H1 (cell line): ENCODE results near the gene LTBR. TPM values are rescaled to one million over a fixed set of nuclear protein-coding genes. Genes with fewer than 3 reads are reported as not detected.

ENCODE experiments used
- CTCF ChIA-PET: fragments of 300-600 bp; sonication (Branson Sonifier 250); formaldehyde crosslinking; loops from one replicate; lab custom pipeline; 2021; ENCODE audit not compliant: partially characterized antibody; lab: Charles Lee
- POLR2A ChIA-PET: fragments of 300-600 bp; sonication (Branson Sonifier 250); formaldehyde crosslinking; loops from one replicate; lab custom pipeline; 2021; ENCODE audit warnings: inconsistent platforms; ENCODE audit not compliant: partially characterized antibody; lab: Charles Lee
- DNase-seq, 2 experiments: peaks; one replicate each; pipeline versions ENCODE4 v3.0.0 to v3.0.0-alpha.2; 2010 to 2022; ENCODE audit warnings: low spot score in 2 of 2, low read depth in 1 of 2, mixed read lengths in 1 of 2
- FAIRE-seq: peaks from 2 replicates; lab custom pipeline; 2011; peaks lifted over from hg19 to GRCh38; lab: Jason Lieb, UNC
- H2AFZ ChIP-seq: 2 replicates; pipeline ENCODE4 v1.8.1; 2012; ENCODE audit warnings: low read length, inconsistent platforms
- H2AK5ac ChIP-seq: 2 replicates; pipeline ENCODE4 v1.6.1; 2013; ENCODE audit warnings: low read depth, low read length
- H2BK120ac ChIP-seq: replicated peaks from 2 replicates; pipeline ENCODE3; 2013; ENCODE audit warnings: low read depth, low read length, inconsistent platforms
- H2BK12ac ChIP-seq: 2 replicates; pipeline ENCODE4 v1.6.1; 2013; ENCODE audit warnings: low read depth, low read length
- H2BK15ac ChIP-seq: 2 replicates; pipeline ENCODE4 v1.6.1; 2013; ENCODE audit warnings: low read length
- H2BK20ac ChIP-seq: 2 replicates; pipeline ENCODE4 v1.6.1; 2013; ENCODE audit warnings: low read length
- H2BK5ac ChIP-seq: 2 replicates; pipeline ENCODE4 v1.6.1; 2013; ENCODE audit warnings: low read depth, low read length
- H3K14ac ChIP-seq: 2 replicates; pipeline ENCODE4 v1.6.1; 2013; ENCODE audit warnings: inconsistent platforms; ENCODE audit not compliant: insufficient read length
- H3K18ac ChIP-seq: 2 replicates; pipeline ENCODE4 v1.6.1; 2013; ENCODE audit warnings: low read length; ENCODE audit errors: extremely low read depth
- H3K23ac ChIP-seq: 2 replicates; pipeline ENCODE4 v1.6.1; 2013; ENCODE audit warnings: inconsistent platforms; ENCODE audit not compliant: insufficient read length
- H3K23me2 ChIP-seq: 2 replicates; pipeline ENCODE4 v1.6.1; 2013; ENCODE audit warnings: low read depth, low read length
- H3K27ac ChIP-seq: 2 replicates; pipeline ENCODE4 v1.6.1; 2011; ENCODE audit warnings: low read depth, low read length, inconsistent platforms
- H3K27me3 ChIP-seq, 4 experiments: replicated peaks in 1 of 4; 1 replicate in 1 of 4; 2 replicates in 3 of 4; pipeline versions ENCODE4 v1.6.1 to v1.8.1; 2011 to 2013; ENCODE audit warnings: low read length in 3 of 4, mild to moderate bottlenecking in 3 of 4, inconsistent platforms in 2 of 4, mixed read lengths in 2 of 4, moderate library complexity in 1 of 4; ENCODE audit not compliant: control insufficient read depth in 3 of 4, insufficient read depth in 3 of 4; ENCODE audit errors: extremely low read depth in 1 of 4
- H3K36me3 ChIP-seq, 4 experiments: 2 replicates each; pipeline versions ENCODE4 v1.6.1 to v1.8.1; 2011 to 2013; ENCODE audit warnings: mild to moderate bottlenecking in 4 of 4, low read length in 3 of 4, moderate library complexity in 2 of 4, control low read depth in 1 of 4, inconsistent platforms in 1 of 4; ENCODE audit not compliant: insufficient read depth in 4 of 4, control insufficient read depth in 2 of 4
- H3K4ac ChIP-seq: replicated peaks from 2 replicates; pipeline ENCODE3; 2013; ENCODE audit warnings: low read length, low read depth, mixed read lengths, inconsistent platforms; ENCODE audit not compliant: insufficient read length
- H3K4me1 ChIP-seq, 4 experiments: replicated peaks in 1 of 4; 1 replicate in 1 of 4; 2 replicates in 3 of 4; pipeline versions ENCODE4 v1.6.1 to v1.8.1; 2011 to 2013; ENCODE audit warnings: low read length in 3 of 4, inconsistent platforms in 2 of 4, mixed read lengths in 1 of 4; ENCODE audit not compliant: insufficient read depth in 4 of 4, control insufficient read depth in 3 of 4
- H3K4me2 ChIP-seq, 2 experiments: 2 replicates each; pipeline versions ENCODE4 v1.6.1 to v1.8.1; 2011 to 2013; ENCODE audit warnings: low read depth in 2 of 2, low read length in 2 of 2, control low read depth in 1 of 2, inconsistent platforms in 1 of 2, mild to moderate bottlenecking in 1 of 2; ENCODE audit not compliant: insufficient read depth in 1 of 2
- H3K4me3 ChIP-seq, 4 experiments: fragments of 200-600, 300-600 bp in 1 of 4; sonication (generic), shearing (Covaris generic), sonication (Bioruptor Twin) in 1 of 4; 2 replicates each; pipeline versions ENCODE4 v1.5.1 to v1.8.1; 2011 to 2016; ENCODE audit warnings: low read length in 4 of 4, low read depth in 3 of 4, control low read depth in 2 of 4, inconsistent platforms in 2 of 4, mild to moderate bottlenecking in 2 of 4, mixed read lengths in 1 of 4, moderate library complexity in 1 of 4; ENCODE audit not compliant: insufficient read depth in 2 of 4; ENCODE audit errors: extremely low read depth in 1 of 4
- H3K56ac ChIP-seq: replicated peaks from 2 replicates; pipeline ENCODE3; 2013; ENCODE audit warnings: low read depth, mild to moderate bottlenecking, mixed read lengths, low read length, inconsistent platforms; ENCODE audit not compliant: insufficient read length
- H3K79me1 ChIP-seq: 2 replicates; pipeline ENCODE4 v1.6.1; 2013; ENCODE audit warnings: low read depth, low read length, control low read depth
- H3K79me2 ChIP-seq, 2 experiments: 2 replicates each; pipeline versions ENCODE4 v1.6.1 to v1.8.1; 2012 to 2013; ENCODE audit warnings: low read length in 2 of 2, mild to moderate bottlenecking in 2 of 2, inconsistent platforms in 1 of 2; ENCODE audit not compliant: insufficient read depth in 2 of 2, control insufficient read depth in 1 of 2
- H3K9ac ChIP-seq, 4 experiments: replicated peaks in 1 of 4; 1 replicate in 1 of 4; 2 replicates in 3 of 4; pipeline versions ENCODE4 v1.6.1 to v1.8.1; 2011 to 2013; ENCODE audit warnings: low read depth in 3 of 4, low read length in 3 of 4, control low read depth in 2 of 4, mild to moderate bottlenecking in 2 of 4, moderate library complexity in 2 of 4, inconsistent platforms in 1 of 4; ENCODE audit errors: extremely low read depth in 1 of 4
- H3K9me3 ChIP-seq, 2 experiments: 2 replicates each; pipeline versions ENCODE4 v1.6.1 to v1.8.1; 2012 to 2013; ENCODE audit warnings: mild to moderate bottlenecking in 2 of 2, moderate library complexity in 2 of 2, control low read depth in 1 of 2, inconsistent platforms in 1 of 2, low read depth in 1 of 2, low read length in 1 of 2, mixed read lengths in 1 of 2; ENCODE audit not compliant: insufficient read depth in 2 of 2
- H4K20me1 ChIP-seq, 2 experiments: replicated peaks in 1 of 2; 2 replicates each; pipeline versions ENCODE3 to v1.8.1; 2011 to 2013; ENCODE audit warnings: inconsistent platforms in 2 of 2, low read length in 2 of 2, mild to moderate bottlenecking in 1 of 2; ENCODE audit not compliant: insufficient read depth in 2 of 2, control insufficient read depth in 1 of 2
- H4K5ac ChIP-seq: 2 replicates; pipeline ENCODE4 v1.6.1; 2013; ENCODE audit warnings: low read length, low read depth, mixed read lengths, inconsistent platforms; ENCODE audit not compliant: insufficient read length
- H4K8ac ChIP-seq: 2 replicates; pipeline ENCODE4 v1.8.0; 2013; ENCODE audit warnings: mild to moderate bottlenecking, moderate library complexity, low read length, inconsistent platforms; ENCODE audit not compliant: insufficient read depth; ENCODE audit errors: extremely low read depth
- H4K91ac ChIP-seq: replicated peaks from 2 replicates; pipeline ENCODE3; 2013; ENCODE audit warnings: low read length, mixed read lengths, inconsistent platforms; ENCODE audit not compliant: insufficient read length
- CREB1 ChIP-seq: IDR thresholded peaks from 2 replicates; pipeline ENCODE4 v1.6.1; 2012; ENCODE audit warnings: inconsistent platforms
- CTBP2 ChIP-seq: IDR thresholded peaks from 2 replicates; pipeline ENCODE4 v1.7.0; 2011; ENCODE audit warnings: borderline replicate concordance, mild to moderate bottlenecking, moderate library complexity, mixed read lengths, low read length; ENCODE audit not compliant: insufficient read depth, insufficient read length
- HDAC6 ChIP-seq: IDR thresholded peaks from one replicate; pipeline ENCODE4 v1.7.1; 2012; ENCODE audit warnings: low read depth, mild to moderate bottlenecking, inconsistent platforms, low read length, moderate library complexity
- MAFK ChIP-seq: IDR thresholded peaks from 2 replicates; pipeline ENCODE4 v1.6.1; 2012; ENCODE audit warnings: low read depth, mild to moderate bottlenecking, improper control_type of control experiment, low read length
- PHF8 ChIP-seq: fragments of 200-600 bp; sonication (generic); conservative IDR thresholded peaks from 2 replicates; pipeline ENCODE4 v1.7.1; 2012; ENCODE audit warnings: low read depth, mild to moderate bottlenecking, inconsistent platforms, low read length, moderate library complexity
- RXRA ChIP-seq: IDR thresholded peaks from 2 replicates; pipeline ENCODE4 v1.6.1; 2011; ENCODE audit warnings: low read depth, mild to moderate bottlenecking, low read length, moderate library complexity; ENCODE audit not compliant: insufficient read depth
- SIRT6 ChIP-seq: IDR thresholded peaks from one replicate; pipeline ENCODE4 v1.7.1; 2012; ENCODE audit warnings: low read length, inconsistent platforms
- SP2 ChIP-seq: IDR thresholded peaks from 2 replicates; pipeline ENCODE4 v1.6.1; 2012; ENCODE audit warnings: mild to moderate bottlenecking, low read length, inconsistent platforms
- SRF ChIP-seq: IDR thresholded peaks from 2 replicates; pipeline ENCODE4 v1.6.1; 2011; ENCODE audit warnings: mild to moderate bottlenecking, low read depth, low read length, moderate library complexity
- TBP ChIP-seq: IDR thresholded peaks from 2 replicates; pipeline ENCODE4 v1.6.1; 2011; ENCODE audit warnings: low read depth, low read length, improper control_type of control experiment
- WGBS, 2 experiments: shearing (Covaris generic) in 1 of 2; methylation state at CpG; one replicate each; pipeline versions ENCODE4 v1.1.6 to v1.1.7; 2013 to 2015; ENCODE audit warnings: low lambda C conversion rate in 2 of 2, mixed read lengths in 2 of 2, inconsistent platforms in 1 of 2, low coverage in 1 of 2, missing lambda C conversion rate in 1 of 2; ENCODE audit not compliant: insufficient replicate concordance in 2 of 2, insufficient coverage in 1 of 2, insufficient read length in 1 of 2; ENCODE audit errors: extremely low coverage in 1 of 2, missing lambda C conversion rate in 1 of 2; 5-methylcytosine and 5-hydroxymethylcytosine counted together
- polyA plus RNA-seq, 7 experiments: library from polyadenylated mRNA; depleted of rRNA in 3 of 7; stranded (reverse) in 5 of 7; unstranded in 2 of 7; fragments of >200 nt in 5 of 7; fragments of 200-250 nt in 2 of 7; gene quantifications; 1 replicate in 5 of 7; 2 replicates in 1 of 7; 4 replicates in 1 of 7; pipeline versions ENCODE4 v1.2.1 to v1.2.3, GENCODE V29; 2011 to 2013; ENCODE audit warnings: missing spikeins in 2 of 7, mixed read lengths in 2 of 7
- total RNA-seq: library from RNA; stranded (reverse); fragmentation: NEBNext Ultra II Directional; extraction: Animal tissue kit (Norgen Biotek cat#: 25700); gene quantifications from 2 replicates; pipeline ENCODE4 v1.2.1, GENCODE V29; 2021
- TF ChIP-seq, protein P1 (sequence below): IDR thresholded peaks from 2 replicates; pipeline ENCODE4 v1.6.1; 2012; ENCODE audit warnings: low read length, inconsistent platforms

LTBR gene
- total and polyA plus RNA-seq, 2 of the 8 experiments (the other 6 are each of a cell fraction or from before 2014, with no cell fraction given) = 5.1 to 6.3 TPM

- Histone ChIP-seq H3K36me3 (no peaks in the 10 kb centered on the region), H2BK15ac (no peak overlapping the region), H3K9me3 (no peaks in the 10 kb centered on the region), H3K14ac (no peak overlapping the region), H3K79me2 (no peaks in the 10 kb centered on the region), H4K5ac (no peak overlapping the region), H3K9ac (no peak overlapping the region), H3K4me2 (no peak overlapping the region), H4K20me1 (no peaks in the 10 kb centered on the region), H3K79me1 (no peaks in the 10 kb centered on the region), H2BK120ac (no peak overlapping the region), H3K4me3 (no peak overlapping the region), H2AK5ac (no peak overlapping the region), H3K18ac (no peak overlapping the region), H2AFZ (0 out of 2 replicates have a peak overlapping the region, but pooled peaks have one; percentile 0), H4K8ac (no peak overlapping the region), H2BK5ac (no peak overlapping the region), H3K4ac (no peak overlapping the region), H3K4me1 (peaks cover 0 to 8% (median under 1%) of the 10 kb centered on the region in 4 experiments; a peak in 3 of 7 replicates), H4K91ac (no peak overlapping the region), H3K23me2 (no peaks in the 10 kb centered on the region), H3K27ac (no peak overlapping the region), H3K27me3 (no peaks in the 10 kb centered on the region), H2BK12ac (no peak overlapping the region), H3K56ac (no peak overlapping the region), H3K23ac (no peak overlapping the region), H2BK20ac (no peak overlapping the region)
- DNase-seq (no peak), FAIRE-seq (no peak)
- ChIA-PET POLR2A (interaction anchor here (1.2 to 4.4 kb wide), 4 partner anchors 15 to 34 kb away, joined by 5 to 23 read pairs (median 16); partner anchors contain the start of genes TAPBPL and VAMP1), CTCF (interaction anchor here (0.7 to 1.9 kb wide), 3 partner anchors 29 to 81 kb away, joined by 4 to 14 read pairs (median 4); no protein-coding TSS in a partner anchor)
- WGBS, 2 experiments = 84% methylated on average over 13 of the region's 13 CpGs; no CpG with 5 or more reads in 1 of the 2 experiments
- no peak for TF ChIP-seq PHF8
- TF ChIP-seq, protein P1, sequence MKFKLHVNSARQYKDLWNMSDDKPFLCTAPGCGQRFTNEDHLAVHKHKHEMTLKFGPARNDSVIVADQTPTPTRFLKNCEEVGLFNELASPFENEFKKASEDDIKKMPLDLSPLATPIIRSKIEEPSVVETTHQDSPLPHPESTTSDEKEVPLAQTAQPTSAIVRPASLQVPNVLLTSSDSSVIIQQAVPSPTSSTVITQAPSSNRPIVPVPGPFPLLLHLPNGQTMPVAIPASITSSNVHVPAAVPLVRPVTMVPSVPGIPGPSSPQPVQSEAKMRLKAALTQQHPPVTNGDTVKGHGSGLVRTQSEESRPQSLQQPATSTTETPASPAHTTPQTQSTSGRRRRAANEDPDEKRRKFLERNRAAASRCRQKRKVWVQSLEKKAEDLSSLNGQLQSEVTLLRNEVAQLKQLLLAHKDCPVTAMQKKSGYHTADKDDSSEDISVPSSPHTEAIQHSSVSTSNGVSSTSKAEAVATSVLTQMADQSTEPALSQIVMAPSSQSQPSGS = no peak
- no peak for TF ChIP-seq CTBP2
- no peak for TF ChIP-seq SP2
- no peak for TF ChIP-seq MAFK
- no peak for TF ChIP-seq CREB1
- TF ChIP-seq RXRA = no peak
- no peak for TF ChIP-seq TBP
- TF ChIP-seq SRF = no peak
- no peak for TF ChIP-seq HDAC6
- no peak for TF ChIP-seq SIRT6
Observed at GRCh38 chr12:6435961-6436715, 52.2 kb downstream of the LTBR start.
